NCI-H2171 (cell line): ENCODE measurements around the gene DRC3.

Source experiments
- DNase-seq: peaks from one replicate; lab custom pipeline; 2025; lab: John Stamatoyannopoulos, UW

The DRC3 gene

DNA sequence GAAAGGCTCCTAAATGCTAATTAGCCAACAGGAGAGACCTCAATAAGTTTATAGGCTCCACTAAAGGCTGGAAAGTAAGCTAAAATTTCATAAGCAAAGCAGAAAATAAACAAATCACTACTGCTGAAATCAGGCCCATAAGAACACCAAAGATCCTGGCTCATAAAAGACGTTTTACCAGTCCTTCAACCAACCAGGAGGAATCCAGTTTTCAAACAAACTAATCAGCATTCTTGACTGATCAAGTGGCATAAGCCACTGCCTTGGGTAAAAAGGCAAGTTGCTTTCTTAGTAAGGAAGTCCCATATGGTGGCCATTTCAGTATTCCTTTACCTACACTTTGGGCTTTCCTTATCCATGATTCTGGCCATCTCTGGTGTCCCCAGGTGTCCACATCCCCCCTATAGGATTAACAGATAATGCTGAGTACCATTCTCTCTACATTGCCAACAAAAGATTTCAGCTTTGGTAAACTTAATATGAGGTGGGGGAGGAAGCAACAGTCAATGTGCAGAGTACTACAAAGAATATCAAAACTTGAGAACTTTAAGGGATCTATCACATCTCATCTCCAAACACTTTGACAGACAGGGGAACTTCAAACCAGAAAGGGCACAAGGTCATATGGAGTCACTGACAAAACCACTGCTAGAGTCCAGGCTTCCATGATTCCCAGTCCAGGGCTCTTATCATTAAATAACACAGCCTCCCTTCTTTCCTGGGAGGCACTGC lies 1.8 kb upstream of the DRC3 start:
- DNase-seq, result no peak

DNA sequence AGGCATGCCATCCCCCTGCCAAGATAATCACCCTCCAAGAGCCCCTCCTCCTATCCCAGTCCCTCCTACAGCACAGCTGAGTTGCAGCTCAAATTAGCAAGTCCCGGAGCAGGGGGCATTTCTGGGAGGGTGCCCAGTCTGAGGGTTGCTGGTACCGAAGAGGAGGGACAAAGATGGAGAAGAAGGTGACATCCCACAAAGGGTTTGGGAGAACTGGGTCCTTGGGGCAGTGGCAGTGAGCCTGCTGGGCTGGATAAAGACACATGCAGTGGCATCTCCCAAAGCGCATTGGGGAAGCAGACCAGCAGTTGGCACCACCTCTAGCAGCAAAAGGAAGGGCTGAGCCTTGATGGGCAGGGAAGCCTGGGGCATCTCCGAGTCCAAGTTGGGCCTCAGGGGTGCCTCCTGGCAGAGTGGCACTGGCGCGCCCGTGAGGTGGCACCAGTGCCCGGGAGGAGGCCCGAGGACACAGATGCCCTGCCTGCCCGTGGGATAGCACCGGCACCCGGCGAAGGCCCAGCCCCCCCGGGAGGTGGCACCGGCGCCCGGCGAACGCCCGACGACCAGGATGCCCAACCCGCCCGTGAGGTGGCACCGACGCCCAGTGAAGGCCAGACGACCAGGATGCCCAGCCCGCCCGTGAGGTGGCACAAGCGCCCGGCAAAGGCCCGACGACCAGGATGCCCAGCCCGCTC lies 1.1 kb upstream of the DRC3 start:
- no peak for DNase-seq

DNA sequence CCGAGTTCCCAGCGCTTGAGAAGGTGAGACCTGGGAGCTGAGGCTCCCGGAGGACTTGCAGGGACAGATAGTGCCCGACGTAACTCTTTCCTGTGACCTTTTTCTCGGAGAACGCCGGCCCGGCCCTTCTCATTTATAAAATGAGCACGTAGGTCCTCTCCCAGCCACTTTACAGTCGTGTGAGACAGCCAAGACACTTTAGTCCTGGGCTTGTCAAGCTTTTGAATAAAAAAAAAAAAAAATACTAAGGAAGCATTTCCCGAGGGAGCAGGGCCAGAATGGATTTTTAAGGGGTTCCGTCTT lies 241 bp downstream of the DRC3 start:
- DNase-seq, result no peak

DNA sequence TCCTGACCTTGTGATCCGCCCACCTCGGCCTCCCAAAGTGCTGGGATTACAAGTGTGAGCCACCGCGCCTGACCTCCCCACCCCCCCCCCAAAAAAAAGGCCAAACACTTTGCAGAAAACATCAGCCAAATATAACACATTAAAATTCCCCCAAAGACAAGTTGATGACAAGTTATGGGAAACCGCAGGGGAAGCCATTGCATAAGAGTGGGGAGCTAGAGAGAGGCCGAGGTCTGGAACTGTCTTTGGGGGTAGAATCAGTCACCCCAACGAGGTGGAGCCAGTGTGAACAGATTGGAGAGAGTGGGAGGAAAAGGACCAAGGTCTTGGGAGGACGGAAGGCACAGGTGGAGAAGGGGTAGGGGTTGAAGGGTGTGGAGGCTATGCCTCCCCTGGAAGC lies 2.8 kb downstream of the DRC3 start:
- no peak for DNase-seq

DNA sequence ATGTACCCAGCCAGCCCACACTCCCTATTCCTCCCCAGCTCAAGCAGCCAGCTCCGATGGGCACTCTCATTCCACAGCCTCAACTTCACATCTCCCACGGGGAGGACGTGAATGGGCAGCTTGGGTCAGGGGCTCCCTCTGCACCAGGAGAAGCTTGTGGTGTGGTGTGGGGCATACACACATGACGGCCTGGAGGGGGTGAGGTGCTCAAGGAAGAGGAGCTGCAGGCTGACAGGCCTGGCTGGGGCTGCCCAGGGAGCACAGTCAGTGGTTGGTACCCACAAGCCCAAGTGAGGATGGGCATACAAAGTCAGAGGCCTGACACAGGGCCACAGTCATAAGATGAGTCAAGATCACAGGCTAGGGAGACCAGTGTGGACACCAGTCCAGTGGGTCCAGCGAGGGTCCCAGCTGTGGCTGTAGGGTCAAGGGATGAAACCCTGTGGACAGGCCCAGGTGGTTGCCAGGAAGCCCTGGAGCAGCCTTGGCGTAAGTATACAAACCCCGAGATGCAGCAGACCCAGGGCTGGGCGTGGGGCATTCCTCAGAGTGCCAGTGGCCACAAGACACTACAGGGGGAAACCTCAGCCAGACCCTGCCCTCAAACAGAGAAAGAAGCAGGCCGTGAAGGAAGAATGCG lies 4.4 kb downstream of the DRC3 start:
- DNase-seq, result no peak

DNA sequence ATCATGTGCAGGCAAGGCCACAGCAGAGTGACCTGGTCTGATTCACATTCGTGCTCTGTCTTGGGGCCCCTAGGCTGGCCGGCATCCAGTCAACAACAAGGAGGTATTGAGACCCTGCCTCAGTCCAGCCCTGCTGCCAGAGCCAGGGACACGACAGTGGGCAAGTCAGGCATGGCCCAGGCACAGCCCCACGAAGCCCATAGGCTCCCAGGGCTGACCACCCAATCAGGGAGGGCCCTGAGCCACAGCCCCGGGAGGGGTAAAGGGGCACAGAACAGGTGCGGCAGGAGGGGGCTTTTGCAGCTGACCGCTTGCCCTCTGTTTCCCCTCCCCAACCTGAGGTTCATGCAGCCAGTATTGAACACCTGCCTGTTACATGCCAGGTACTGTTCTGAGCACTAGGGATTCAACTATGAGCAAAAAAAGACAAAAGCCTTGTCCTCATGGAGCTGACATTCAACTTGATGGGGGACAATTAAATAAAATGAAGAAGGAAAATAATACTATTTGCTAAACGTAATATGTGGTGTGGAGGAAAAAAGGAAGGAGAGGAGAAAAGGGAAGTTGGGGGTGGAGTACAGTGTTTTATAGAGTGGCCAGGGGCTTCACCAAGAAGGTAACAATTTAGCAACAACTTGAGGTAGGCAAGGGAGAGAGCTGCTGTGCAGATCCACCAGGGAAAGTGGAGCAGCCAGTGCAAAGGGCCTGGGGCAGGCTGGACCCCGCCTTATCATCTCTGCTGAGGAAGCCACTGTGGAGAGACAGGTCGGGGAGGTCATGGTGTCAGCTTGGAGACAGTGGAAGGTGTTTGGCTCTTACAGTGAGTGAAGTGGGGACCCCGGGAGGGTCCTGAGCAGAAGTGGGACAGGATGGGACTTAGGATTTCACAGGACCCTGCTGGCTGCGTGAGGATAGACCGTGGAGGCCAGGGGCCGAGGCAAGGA lies 6.1 kb downstream of the DRC3 start:
- DNase-seq, result no peak

DNA sequence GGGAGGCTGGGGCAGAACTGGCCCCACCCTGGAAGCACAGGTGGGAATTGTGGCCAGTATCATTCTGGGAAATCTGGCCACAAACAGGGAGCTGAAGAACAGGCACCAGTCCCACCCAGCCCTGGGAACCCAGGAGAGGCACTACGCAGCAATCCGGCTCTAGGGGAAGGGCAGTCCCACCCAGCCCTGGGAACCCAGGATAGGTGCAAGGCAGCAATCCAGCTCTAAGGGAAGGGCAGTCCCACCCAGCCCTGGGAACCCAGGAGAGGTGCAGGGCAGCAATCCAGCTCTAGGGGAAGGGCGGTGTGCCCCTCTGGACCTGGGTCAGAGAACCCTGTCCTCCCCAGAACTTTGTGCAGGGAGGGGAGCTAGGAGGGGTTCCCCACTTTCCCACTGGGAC lies 7.1 kb downstream of the DRC3 start:
- no peak for DNase-seq

DNA sequence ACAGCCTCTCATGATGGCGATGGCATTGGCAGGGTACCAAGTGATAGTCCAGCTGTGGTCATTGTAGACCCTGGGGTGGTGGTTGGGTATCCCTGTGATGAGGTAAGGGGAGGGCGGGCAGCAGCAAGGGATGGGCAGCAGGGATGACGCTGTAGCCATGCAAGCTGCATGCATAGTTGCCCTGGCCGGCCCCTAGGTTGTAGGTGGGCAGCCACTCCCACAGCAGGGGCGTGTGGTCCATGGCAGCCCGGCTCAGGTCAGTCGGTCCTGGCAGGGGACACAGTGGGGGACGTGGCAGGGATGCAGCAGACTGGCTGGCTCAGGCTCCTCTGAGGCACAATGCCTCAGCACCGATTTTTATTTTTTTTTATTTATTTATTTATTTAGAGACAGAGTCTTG lies 8.7 kb downstream of the DRC3 start:
- no peak for DNase-seq

DNA sequence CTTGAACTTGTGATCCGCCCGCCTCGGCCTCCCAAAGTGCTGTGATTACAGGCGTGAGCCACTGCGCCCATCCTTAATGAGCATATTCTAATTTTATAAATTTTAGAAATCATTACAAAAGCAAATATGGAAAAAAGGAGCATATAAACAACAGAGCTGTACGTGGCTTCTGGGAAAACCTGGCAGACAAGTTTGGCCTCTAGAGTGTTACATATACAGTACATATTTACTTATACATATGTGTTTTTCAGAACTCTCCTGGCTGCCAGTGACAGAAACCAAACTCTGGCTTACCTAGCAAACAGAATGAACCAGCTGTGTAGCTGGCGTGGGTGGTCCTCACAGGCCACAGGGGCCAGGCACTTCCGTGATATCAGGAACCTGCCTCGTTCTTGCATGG lies 10.1 kb downstream of the DRC3 start:
- DNase-seq, result no peak

DNA sequence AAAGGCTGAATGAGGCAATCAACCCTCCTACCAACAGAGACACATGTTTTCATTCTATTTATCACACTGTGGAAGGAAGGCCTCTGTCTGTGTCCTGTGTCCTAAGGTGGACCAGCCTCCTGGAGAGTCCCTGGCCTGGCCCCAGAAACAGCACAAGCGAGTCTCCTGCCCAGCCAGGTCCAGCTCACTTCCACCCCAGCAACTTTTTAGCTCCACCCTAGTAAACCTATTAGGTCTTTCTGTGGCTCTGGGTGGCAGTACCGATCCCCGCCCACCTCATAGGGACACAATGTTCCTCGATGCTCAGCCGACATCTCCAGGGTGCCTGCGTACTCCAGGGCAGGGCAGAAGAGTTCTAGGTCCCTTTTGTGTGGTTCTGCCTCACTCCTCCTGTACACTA lies 10.7 kb downstream of the DRC3 start:
- no peak for DNase-seq

DNA sequence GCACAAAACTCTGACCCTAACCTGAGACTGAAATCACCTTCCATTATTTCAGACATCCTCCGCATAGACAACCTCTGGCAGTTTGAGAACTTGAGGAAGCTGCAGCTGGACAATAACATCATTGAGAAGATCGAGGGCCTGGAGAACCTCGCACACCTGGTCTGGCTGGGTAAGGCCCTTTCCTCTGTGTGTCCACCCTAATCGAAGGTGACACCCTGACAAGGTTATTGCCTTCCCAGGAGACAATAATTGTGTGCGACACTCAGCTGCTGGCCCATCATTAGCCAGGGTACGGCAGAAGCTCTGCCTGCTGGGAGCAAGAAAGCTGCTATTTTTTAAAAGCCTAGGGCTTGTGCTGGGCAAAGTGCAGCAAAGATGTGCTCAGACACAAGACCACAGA lies 11.1 kb downstream of the DRC3 start:
- no peak for DNase-seq

DNA sequence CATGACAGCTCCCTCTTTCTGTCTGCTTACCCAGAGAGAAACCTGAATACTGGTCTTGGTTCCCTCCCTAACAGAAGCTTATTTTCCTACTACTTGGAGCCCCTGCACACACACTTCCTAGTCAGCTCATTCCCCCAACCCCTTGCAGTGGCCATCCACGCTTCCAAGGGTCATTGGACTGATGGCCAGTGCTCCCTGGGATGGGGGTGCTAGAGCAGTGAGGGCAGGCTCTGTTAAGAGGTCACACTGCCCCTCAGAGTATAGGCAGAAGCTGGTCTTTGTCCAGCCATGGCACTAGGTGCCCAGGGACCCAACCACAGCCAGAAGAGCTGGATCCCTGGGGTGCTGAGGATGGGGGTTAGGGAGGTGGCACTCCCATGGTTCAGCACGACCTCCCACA lies 12.5 kb downstream of the DRC3 start:
- no peak for DNase-seq

DNA sequence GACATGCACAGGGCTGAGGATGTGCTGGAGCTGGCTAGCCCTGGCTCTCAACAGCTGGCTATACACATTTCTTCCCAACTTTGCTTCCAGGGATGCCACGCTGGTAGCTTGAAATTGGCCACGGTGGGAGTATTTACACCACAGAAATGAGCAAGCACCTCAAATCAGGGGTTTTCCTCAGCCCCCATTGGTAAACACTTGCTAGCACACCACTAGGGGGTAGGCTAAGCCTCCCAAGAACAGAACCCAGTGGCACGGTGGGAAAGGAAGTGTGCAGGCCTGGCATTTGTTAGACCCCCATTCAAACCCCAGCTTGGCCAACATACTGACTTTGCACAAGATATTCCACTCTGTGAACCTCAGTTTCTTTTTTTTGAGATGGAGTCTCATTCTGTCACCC lies 12.9 kb downstream of the DRC3 start:
- no peak for DNase-seq

DNA sequence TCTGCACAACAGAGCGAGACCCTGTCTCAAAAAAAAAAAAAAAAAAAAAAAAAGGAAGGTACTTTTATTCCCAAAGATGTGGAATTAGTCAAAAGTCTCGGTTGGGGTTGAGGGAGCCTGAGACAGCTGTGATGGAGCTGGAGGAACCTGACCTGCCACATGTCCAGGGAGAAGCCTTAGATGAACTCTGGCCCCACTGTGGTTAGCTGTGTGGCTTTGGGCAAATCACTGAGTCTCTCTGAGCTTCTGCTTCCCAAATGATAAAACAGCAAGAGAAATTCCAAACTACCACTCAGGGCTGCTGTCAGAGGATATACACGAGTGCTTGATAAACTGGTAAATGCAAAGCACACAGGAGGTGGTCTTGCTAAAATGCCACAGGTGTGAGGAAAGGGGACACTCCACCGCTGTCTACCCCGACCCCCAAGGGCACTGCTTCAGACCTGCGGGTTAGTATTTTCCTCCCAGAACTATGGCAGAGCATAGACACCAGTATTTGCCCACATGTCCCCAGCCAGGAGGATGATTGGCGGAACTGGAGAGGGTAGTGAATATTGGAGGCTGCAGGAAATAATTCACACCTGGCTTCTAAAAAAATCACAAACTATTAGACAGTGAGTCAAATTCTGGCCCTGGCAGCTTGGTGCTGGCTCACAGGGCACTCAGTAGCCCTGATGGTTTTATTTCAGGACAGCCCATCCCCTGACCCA lies 14.7 kb downstream of the DRC3 start:
- no peak for DNase-seq

DNA sequence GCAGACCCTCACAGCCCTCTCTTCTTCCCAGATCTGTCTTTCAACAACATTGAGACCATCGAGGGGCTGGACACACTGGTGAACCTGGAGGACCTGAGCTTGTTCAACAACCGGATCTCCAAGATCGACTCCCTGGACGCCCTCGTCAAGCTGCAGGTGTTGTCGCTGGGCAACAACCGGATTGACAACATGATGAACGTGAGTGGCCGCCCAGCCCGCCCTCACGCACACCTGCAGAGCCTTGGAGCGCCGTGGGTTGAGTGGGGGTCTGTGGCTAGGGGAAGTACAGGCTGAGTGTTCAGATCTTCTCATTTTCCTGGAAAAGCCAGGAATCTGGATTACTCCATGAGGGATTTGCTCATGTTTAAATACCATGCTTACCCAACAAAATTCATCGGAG lies 15.2 kb downstream of the DRC3 start:
- DNase-seq, result no peak

DNA sequence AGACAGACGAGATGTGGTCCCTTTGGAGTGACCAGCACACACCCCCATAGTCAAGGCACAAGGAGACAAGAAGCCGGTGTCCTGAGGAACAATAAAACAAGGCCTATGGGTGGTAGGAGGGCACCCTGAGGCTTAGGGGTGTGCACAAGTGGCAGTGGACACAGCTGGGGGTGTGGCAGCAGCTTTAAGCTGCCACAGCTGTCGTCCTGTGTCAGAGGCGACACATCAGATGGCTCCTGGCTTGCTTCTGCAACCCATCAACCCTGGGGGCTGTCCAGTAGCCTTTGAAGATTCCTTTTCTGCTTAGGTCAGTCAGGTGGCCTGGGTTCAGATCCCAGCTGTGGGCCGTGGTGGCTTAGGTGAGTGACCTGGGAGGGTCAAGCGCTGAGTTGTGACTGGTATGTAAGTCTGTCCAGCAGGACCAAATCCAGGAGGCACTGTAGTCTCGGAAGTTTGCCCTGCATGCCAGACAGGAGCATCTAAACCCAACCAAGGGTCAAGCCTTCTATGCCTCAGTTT lies 15.8 kb downstream of the DRC3 start:
- DNase-seq, result no peak

DNA sequence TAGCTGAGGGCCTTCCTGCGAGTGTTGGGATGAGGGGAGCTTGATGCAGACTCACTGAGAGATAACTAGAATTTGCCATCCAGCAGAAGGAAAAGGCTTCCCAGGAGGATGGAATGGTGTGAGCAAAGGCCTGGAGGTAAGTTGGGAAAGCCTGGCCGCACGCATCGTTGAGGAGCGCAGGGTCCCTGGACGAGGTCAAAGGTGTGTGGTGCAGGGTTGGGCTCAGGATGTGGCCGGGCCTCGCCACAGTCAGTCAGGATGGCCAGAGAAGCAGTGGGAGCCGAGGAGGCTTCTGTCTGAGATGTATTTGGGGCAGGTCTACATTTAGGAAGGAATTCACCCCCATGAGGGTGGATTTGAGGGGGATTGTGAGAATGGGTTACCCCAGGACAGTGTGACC lies 16.4 kb downstream of the DRC3 start:
- DNase-seq, result no peak

DNA sequence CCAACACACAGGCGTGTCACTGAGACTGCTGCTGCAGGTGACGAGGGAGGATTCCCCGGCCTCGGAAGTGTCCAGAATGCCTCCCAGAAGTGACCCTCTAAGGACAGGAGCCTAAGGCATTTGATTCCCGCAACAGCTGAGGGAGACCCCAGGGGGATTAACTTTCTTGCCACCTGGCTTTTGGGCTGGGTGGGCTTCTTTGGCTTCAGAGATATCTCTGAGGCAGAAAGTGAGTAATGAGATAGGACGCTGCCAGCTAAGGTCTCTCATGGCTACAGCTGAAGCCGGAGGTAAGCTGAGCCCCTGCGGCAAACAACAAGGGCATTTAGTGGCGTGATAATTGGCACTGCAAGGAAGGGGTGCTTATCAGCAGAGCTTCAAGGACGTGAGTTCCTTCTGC lies 17.0 kb downstream of the DRC3 start:
- no peak for DNase-seq

DNA sequence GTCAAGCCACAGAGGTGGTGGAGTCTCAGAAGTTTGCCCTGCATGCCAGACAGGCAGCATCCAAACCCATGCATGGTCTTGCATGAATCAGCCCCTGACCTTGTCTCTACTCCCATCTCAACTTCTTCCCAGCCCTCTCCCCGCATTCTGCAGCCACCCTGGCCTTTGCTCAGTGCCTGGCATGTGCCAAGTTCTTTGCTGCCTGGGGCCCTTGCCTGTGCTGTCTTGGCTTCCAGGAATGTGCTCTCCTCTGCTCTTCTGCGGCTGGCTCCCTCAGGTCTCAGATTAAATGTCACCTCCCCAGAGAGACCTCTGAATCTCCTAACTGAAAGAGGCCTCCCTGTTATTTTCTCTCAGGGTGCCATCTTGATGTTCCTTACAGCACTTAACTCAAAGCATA lies 17.6 kb downstream of the DRC3 start:
- DNase-seq, result no peak

DNA sequence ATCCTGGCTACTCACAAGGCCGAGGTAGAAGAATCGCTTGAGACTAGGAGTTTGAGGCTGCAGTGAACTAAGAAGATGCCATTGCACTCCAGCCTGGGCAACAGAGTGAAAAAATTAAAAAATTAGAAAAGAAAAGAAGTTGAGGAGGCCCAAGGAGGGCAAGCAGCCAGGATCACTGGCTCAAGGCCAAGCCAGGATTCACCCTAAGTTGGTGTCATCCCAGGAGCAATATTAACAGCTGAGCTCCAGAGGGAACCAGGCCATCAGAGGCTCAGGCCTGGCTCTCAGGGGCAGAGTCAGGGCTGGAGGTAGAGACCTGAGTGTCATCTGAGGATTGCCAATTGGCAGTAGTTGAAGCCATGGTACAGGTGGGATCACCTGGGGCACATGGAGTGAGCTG lies 20.7 kb downstream of the DRC3 start:
- no peak for DNase-seq

DNA sequence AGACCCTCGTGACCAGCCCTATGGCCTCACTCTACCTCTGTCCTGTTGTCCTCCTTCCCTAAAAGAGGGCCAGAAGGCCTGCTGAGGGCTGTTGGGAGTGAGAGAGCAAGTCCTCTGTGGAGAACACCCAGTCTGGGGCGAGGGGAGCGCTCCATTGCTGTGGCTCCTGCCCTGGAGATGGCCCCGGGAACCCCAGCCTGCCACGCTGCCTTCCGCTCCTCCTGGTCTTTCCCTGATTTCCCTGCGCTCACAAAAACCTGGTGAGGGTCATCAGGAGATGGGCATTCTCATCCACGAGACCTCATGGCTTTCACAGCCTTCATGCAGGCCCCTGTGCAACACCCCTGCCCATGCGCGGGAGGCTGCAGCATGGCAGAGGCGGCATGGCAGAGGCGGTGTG lies 21.2 kb downstream of the DRC3 start:
- DNase-seq, result no peak
